Tibial nerve (tissue), 3 donors: ENCODE data around the gene HAPLN2.

ENCODE experiments used
- EP300 ChIP-seq, 2 donors: sonication (generic); formaldehyde crosslinking; IDR thresholded peaks; one replicate each; pipeline ENCODE4 v1.6.1; 2017; ENCODE audit warnings: antibody characterized with exemption in 2 of 2, mild to moderate bottlenecking in 1 of 2
- POLR2A ChIP-seq, 2 donors: fragments of 450-650 bp; IDR thresholded peaks; one replicate each; pipeline ENCODE4 v1.6.1; 2017; ENCODE audit warnings: antibody characterized with exemption in 2 of 2, mild to moderate bottlenecking in 2 of 2, moderate library complexity in 2 of 2

DNA sequence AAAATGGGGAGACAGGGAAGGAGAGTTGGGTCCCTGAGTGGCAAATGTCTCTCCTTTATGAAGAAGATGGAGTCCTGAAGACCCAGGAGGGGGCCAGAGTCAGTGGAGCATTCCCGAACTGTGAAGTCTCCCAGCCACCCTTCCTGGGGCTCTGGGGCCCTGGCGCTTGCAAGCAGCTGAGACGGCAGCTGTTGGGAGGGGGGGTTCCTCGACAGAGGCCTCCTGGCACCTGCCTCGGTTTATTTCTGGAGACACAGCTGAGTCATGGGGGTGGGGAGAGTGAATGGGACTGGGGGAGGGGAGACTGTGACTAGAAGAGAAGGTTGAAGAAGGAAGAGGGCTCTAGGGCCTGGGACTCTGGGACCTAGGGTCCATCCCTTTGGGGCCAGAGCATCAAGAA, 44.0 kb downstream of the HAPLN2 start:
- TF ChIP-seq POLR2A (IDR thresholded peaks at IDR 0.05) (no peak), EP300 (IDR thresholded peaks at IDR 0.05) (no peak)
